PFSK-1 (cell line): ENCODE results near the gene KTN1.

Source experiments
- FOXP2 ChIP-seq: optimal IDR thresholded peaks from 2 replicates; pipeline ENCODE3; 2011; ENCODE audit warnings: borderline replicate concordance, control low read depth, inconsistent platforms; ENCODE audit not compliant: insufficient read depth; ENCODE audit errors: extremely low read length, extremely low read depth
- POLR2AphosphoS5 ChIP-seq: IDR thresholded peaks from 2 replicates; pipeline ENCODE4 v1.6.1; 2012; ENCODE audit warnings: low read depth, mild to moderate bottlenecking, control low read depth, low read length, moderate library complexity
- SIN3A ChIP-seq: IDR thresholded peaks from 2 replicates; pipeline ENCODE4 v1.6.1; 2012; ENCODE audit warnings: mild to moderate bottlenecking, low read length, moderate library complexity, borderline replicate concordance; ENCODE audit not compliant: insufficient read depth
- TAF1 ChIP-seq: IDR thresholded peaks from 2 replicates; pipeline ENCODE4 v1.6.1; 2012; ENCODE audit warnings: low read length, control low read depth, borderline replicate concordance; ENCODE audit not compliant: insufficient read depth
- TF ChIP-seq, protein P1 (sequence below), 2 experiments: IDR thresholded peaks; 2 replicates each; pipeline versions ENCODE4 v1.6.1 to v1.8.0; 2011 to 2012; ENCODE audit warnings: low read depth in 2 of 2, low read length in 2 of 2, control low read depth in 1 of 2, inconsistent platforms in 1 of 2, mild to moderate bottlenecking in 1 of 2, moderate library complexity in 1 of 2; ENCODE audit not compliant: insufficient read depth in 1 of 2

DNA sequence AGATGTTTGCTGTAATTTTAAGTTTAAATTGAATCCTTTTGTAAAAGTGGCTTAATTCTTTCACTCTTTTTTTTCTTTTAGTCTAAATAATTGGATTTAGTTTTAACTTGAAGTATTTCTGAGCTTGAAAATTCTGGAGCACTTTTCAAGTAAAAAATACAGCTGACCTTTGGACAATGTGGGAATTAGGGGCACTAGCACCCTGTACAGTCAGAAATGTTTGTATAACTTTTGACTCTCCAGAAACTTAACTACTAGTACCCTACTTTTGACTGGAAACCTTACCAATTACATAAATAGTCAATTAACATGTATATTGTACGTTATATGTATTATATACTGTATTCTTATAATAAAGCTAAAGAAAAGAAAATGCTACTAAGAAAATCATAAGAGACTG is 7.8 kb downstream of the KTN1 start:
- TF ChIP-seq POLR2AphosphoS5 (no peak), SIN3A (no peak), TAF1 (no peak), FOXP2 (no peak)
- TF ChIP-seq, protein P1, sequence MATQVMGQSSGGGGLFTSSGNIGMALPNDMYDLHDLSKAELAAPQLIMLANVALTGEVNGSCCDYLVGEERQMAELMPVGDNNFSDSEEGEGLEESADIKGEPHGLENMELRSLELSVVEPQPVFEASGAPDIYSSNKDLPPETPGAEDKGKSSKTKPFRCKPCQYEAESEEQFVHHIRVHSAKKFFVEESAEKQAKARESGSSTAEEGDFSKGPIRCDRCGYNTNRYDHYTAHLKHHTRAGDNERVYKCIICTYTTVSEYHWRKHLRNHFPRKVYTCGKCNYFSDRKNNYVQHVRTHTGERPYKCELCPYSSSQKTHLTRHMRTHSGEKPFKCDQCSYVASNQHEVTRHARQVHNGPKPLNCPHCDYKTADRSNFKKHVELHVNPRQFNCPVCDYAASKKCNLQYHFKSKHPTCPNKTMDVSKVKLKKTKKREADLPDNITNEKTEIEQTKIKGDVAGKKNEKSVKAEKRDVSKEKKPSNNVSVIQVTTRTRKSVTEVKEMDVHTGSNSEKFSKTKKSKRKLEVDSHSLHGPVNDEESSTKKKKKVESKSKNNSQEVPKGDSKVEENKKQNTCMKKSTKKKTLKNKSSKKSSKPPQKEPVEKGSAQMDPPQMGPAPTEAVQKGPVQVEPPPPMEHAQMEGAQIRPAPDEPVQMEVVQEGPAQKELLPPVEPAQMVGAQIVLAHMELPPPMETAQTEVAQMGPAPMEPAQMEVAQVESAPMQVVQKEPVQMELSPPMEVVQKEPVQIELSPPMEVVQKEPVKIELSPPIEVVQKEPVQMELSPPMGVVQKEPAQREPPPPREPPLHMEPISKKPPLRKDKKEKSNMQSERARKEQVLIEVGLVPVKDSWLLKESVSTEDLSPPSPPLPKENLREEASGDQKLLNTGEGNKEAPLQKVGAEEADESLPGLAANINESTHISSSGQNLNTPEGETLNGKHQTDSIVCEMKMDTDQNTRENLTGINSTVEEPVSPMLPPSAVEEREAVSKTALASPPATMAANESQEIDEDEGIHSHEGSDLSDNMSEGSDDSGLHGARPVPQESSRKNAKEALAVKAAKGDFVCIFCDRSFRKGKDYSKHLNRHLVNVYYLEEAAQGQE (IDR thresholded peaks at IDR 0.05; ENCODE audit: insufficient read depth in 1 of 2, low read depth in 2 of 2, low read length in 2 of 2): no peak
